ENCODE results near the gene HSPA12B.

Gene HSPA12B

DNA sequence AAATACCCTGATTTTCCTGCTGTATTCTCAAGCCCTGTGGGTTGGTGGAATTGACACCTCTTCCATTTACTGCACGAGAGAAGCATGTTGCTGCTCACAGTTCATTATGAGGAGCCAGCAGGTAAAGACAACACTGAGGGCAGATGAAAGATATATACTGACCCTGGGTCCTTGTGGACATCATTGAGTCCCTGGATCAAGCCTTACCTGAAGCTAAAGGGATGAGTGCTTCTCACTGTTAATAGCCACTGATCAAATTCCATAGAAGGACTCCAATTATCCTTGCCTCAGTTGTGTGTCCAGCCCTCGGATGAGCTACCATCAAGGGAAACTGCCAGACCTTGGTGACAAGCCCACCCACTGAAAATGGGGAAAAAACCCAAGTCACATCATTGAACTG is 12.4 kb upstream of the HSPA12B start:
- TF ChIP-seq, protein P1, sequence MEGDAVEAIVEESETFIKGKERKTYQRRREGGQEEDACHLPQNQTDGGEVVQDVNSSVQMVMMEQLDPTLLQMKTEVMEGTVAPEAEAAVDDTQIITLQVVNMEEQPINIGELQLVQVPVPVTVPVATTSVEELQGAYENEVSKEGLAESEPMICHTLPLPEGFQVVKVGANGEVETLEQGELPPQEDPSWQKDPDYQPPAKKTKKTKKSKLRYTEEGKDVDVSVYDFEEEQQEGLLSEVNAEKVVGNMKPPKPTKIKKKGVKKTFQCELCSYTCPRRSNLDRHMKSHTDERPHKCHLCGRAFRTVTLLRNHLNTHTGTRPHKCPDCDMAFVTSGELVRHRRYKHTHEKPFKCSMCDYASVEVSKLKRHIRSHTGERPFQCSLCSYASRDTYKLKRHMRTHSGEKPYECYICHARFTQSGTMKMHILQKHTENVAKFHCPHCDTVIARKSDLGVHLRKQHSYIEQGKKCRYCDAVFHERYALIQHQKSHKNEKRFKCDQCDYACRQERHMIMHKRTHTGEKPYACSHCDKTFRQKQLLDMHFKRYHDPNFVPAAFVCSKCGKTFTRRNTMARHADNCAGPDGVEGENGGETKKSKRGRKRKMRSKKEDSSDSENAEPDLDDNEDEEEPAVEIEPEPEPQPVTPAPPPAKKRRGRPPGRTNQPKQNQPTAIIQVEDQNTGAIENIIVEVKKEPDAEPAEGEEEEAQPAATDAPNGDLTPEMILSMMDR (IDR thresholded peaks at IDR 0.05; ENCODE audit: control insufficient read depth, extremely low read depth, insufficient read depth), result no peak
- DNase-seq (ENCODE audit: low read depth), result no peak
- no peak overlapping the region for H3K4me3 ChIP-seq (ENCODE audit: low read depth, low read length)

DNA sequence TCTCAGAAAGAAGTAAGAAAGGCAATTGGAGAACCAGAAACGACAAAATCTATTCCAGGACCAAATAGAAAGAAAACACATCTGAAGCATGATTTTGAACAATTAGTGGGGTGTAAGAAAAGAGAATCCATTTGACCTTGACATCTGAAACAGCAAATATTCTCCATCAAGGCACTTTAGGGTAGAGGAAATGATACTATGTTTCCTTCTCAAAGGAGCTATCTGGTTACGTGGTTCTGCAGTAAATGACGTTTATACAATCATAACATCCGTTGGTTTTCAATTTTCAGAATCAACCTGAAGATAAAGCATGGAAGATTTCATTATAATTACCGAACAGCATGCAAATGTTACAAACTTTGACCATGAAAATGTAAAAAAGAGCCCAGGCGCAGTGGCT is 11.9 kb upstream of the HSPA12B start:
- TF ChIP-seq, protein P1 (IDR thresholded peaks at IDR 0.05; ENCODE audit: control insufficient read depth, extremely low read depth, insufficient read depth), result no peak
- no peak overlapping the region for H3K4me3 ChIP-seq (ENCODE audit: low read depth, low read length)
- DNase-seq (ENCODE audit: low read depth), result no peak

DNA sequence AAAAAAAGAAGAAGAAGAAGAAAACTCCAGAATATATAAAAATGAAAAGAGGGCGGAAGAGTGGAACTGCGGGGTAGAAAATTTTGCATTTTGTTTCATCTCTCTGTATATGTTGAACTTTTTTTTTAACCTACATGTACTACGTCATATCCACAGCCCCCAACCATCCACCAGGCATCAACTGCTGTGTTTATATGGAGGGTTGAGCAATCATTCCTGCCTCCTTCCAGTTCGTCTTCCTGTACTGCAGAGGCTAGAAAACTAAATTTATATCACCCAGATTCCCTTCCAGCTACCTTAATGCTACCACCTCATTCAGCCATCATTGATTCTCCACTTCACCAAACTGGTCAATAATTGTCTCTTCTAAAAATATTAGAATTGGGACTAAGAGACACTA is 10.6 kb upstream of the HSPA12B start:
- DNase-seq (ENCODE audit: low read depth), result no peak
- no peak overlapping the region for H3K4me3 ChIP-seq (ENCODE audit: low read depth, low read length)
- TF ChIP-seq, protein P1 (IDR thresholded peaks at IDR 0.05; ENCODE audit: control insufficient read depth, extremely low read depth, insufficient read depth), result no peak

DNA sequence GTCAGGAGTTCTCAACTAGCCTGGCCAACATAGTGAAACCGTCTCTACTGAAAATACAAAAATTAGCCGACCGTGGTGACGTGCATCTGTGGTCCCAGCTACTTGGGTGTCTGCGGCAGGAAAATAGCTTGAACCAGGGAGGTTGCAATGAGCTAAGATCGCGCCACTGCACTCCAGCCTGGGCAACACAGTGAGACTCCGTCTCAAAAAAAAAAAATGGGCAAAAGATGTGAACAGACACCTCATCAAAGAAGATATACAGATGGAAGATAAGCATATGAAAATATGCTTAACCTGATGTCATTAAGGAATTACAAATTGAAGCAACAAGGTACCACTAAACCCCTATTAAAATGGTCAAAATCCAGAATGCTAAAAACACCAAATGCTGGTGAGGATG is 9.2 kb upstream of the HSPA12B start:
- no peak for DNase-seq (ENCODE audit: low read depth)
- H3K4me3 ChIP-seq (ENCODE audit: low read depth, low read length), result no peak overlapping the region
- TF ChIP-seq, protein P1 (IDR thresholded peaks at IDR 0.05; ENCODE audit: control insufficient read depth, extremely low read depth, insufficient read depth), result no peak

DNA sequence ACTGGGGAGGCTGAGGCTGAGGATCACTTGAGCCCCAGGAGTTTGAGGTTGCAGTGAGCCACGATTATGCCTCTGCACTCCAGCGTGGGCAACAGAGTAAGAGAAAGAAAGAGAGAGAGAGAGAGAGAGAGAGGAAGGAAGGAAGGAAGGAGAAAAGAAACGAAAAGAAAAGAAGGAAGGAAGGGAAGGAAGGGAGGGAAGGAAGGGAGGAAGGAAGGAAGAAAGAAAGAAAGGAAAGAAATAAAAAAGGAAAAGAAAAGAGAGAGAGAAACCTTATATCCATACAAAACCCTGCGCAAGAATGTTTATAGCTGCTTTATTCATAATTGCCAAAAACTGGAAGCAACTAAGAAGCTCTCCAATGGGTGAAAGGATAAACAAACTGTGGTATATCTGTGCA is 8.1 kb upstream of the HSPA12B start:
- TF ChIP-seq, protein P1 (IDR thresholded peaks at IDR 0.05; ENCODE audit: control insufficient read depth, extremely low read depth, insufficient read depth), result no peak
- no peak for DNase-seq (ENCODE audit: low read depth)
- H3K4me3 ChIP-seq (ENCODE audit: low read depth, low read length), result no peak overlapping the region

DNA sequence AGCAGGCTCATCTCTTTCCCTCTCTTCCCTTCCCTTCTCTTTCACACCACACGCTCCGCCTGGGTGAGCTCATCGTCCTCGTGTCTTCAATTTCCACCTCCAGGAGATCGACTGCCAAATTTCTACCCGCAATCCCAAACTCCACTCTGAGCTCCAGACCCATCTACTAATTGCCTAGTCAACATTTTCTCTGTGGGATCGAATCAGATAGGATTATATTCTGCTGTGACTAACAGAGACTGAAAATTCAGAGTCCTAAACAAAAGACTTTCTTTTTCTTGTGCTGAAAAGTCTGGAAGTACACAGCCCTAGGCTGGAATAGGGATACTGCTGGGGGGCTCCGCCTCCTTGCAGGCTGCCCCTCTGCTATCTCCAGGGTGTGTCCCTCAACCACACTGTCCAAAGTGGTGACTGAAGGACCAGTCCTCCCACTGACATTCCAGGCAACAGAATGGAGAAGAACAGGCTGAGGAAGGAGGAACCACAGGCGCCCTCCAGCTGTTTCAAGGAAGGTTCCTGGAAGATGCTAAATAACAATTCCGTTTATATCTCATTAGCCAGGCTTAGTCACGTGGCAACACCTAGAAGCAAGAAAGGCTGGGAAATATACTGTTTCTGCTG is 5.0 kb upstream of the HSPA12B start:
- H3K4me3 ChIP-seq (ENCODE audit: low read depth, low read length), result no peak overlapping the region
- TF ChIP-seq, protein P1 (IDR thresholded peaks at IDR 0.05; ENCODE audit: control insufficient read depth, extremely low read depth, insufficient read depth), result no peak
- DNase-seq (ENCODE audit: low read depth), result no peak

DNA sequence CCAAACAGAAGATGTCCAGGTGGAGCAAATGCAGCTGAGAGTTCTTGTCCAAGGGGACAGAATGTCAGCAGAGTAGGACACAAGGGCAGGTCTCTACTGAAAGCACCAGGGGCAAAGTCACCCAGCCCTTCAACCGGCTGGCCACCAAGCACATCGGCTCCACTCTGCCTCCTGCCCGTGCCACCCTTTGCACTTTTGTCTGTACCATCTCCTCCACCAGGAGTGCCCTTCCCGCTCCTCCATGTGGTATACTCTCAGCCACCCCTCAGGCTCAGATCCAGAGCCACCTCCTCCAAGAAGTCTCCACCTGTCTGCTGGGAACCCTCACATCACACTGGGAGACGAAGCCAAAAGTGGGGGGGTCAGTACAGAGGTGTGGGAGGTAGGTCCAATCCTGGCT is 4.1 kb upstream of the HSPA12B start:
- no peak overlapping the region for H3K4me3 ChIP-seq (ENCODE audit: low read depth, low read length)
- TF ChIP-seq, protein P1 (IDR thresholded peaks at IDR 0.05; ENCODE audit: control insufficient read depth, extremely low read depth, insufficient read depth), result no peak
- no peak for DNase-seq (ENCODE audit: low read depth)
